ENCODE data around the gene PCNT.

The PCNT gene

GRCh38 chr21:46475296-46475695, 151.3 kb downstream of the PCNT start:
- DNase-seq: no peak

- no peak for DNase-seq
These were observed 153.8 kb downstream of the PCNT start for GRCh38 chr21:46477765-46478164.

GRCh38 chr21:46478910-46479309, 155.0 kb downstream of the PCNT start:
- DNase-seq: no peak

- DNase-seq: no peak
These were observed 156.5 kb downstream of the PCNT start for GRCh38 chr21:46480466-46480865.

- DNase-seq: no peak
These were observed 158.4 kb downstream of the PCNT start for GRCh38 chr21:46482225-46482845.

- no peak for DNase-seq
These were observed 158.9 kb downstream of the PCNT start for GRCh38 chr21:46482846-46483231.

GRCh38 chr21:46483300-46484295, 159.6 kb downstream of the PCNT start:
- DNase-seq: no peak

- no peak for DNase-seq
These were observed 162.6 kb downstream of the PCNT start for GRCh38 chr21:46486481-46487126.

- no peak for DNase-seq
These were observed 165.3 kb downstream of the PCNT start for GRCh38 chr21:46489162-46489663.

- DNase-seq: no peak
These were observed 165.8 kb downstream of the PCNT start for GRCh38 chr21:46489800-46490199.

- DNase-seq: no peak
These were observed 167.6 kb downstream of the PCNT start for GRCh38 chr21:46491553-46491952.

GRCh38 chr21:46492851-46493250, 168.9 kb downstream of the PCNT start:
- DNase-seq: no peak

- no peak for DNase-seq
These were observed 169.9 kb downstream of the PCNT start for GRCh38 chr21:46493828-46494227.
